ENCODE data around the gene INPP4B. TPM values are rescaled to one million over a fixed set of nuclear protein-coding genes. Genes with fewer than 3 reads are reported as not detected.
A peak's percentile ranks its signal among the peaks of the same experiment; 100 is the strongest.

INPP4B gene
- polyA plus RNA-seq, 1 of the 3 experiments (the other 2 are of a cell fraction): 0.08 TPM

DNA sequence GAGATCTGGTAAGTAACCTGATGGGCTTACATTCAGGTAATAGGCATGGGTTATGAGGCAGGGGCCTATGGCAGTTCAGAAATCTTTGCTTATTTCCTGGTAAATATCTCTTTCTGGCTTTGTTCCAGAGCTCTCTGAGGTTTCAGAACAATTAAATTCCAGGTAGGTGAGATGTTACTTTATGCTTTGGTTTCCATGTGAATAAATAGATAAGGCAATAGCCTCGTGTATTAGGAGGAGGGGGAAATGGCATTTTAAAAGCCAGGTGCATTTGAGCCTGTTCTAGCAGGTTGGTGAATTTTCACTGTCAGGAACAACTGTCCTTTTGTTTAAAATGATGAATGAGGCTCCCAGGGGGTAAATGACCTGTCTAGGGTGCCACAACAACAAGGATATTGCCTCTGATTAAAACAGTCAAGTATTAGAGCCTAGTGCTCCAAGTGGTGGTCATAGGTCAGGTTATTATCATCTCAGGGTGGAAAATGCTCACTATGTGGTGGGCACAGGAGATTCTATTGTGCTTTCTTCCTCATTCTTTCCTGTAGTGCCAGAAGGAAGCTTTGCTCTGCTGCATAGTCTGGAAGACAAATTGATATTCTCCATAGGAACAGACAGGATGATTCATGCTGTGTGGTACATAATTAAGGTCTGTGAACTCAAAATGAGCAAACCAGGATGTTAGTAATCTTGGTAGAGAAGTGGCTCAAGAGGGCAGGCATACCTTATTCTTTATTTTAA, 296.2 kb downstream of the INPP4B start (continued):
- TF ChIP-seq, protein P1, sequence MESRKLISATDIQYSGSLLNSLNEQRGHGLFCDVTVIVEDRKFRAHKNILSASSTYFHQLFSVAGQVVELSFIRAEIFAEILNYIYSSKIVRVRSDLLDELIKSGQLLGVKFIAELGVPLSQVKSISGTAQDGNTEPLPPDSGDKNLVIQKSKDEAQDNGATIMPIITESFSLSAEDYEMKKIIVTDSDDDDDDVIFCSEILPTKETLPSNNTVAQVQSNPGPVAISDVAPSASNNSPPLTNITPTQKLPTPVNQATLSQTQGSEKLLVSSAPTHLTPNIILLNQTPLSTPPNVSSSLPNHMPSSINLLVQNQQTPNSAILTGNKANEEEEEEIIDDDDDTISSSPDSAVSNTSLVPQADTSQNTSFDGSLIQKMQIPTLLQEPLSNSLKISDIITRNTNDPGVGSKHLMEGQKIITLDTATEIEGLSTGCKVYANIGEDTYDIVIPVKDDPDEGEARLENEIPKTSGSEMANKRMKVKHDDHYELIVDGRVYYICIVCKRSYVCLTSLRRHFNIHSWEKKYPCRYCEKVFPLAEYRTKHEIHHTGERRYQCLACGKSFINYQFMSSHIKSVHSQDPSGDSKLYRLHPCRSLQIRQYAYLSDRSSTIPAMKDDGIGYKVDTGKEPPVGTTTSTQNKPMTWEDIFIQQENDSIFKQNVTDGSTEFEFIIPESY (IDR thresholded peaks at IDR 0.05; ENCODE audit: borderline replicate concordance, low read depth): no peak
- no peak for TF ChIP-seq EZH2phosphoT487 (IDR thresholded peaks at IDR 0.05; ENCODE audit: borderline replicate concordance, low read depth)
- no peak for TF ChIP-seq FOXM1 (IDR thresholded peaks at IDR 0.05; ENCODE audit: low read depth)
- TF ChIP-seq, protein P2, sequence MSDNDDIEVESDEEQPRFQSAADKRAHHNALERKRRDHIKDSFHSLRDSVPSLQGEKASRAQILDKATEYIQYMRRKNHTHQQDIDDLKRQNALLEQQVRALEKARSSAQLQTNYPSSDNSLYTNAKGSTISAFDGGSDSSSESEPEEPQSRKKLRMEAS (IDR thresholded peaks at IDR 0.05; ENCODE audit: low read depth): no peak; the same call in 1 of the 2 replicates
- no peak for TF ChIP-seq FOXJ3 (CRISPR knock-in tag; IDR thresholded peaks at IDR 0.05)
- peak in 1 of 2 experiments; percentile 77; a peak in 1 of 4 replicates for TF ChIP-seq EP300 (IDR thresholded peaks at IDR 0.05; ENCODE audit: borderline replicate concordance in 1 of 2, low read depth in 1 of 2, low read length in 1 of 2)
- TF ChIP-seq RAD21 (IDR thresholded peaks at IDR 0.05; ENCODE audit: low read length): no peak
- TF ChIP-seq SIN3A (IDR thresholded peaks at IDR 0.05; ENCODE audit: borderline replicate concordance, low read depth, low read length): no peak
- peak; percentile 40; the same call in 1 of the 2 replicates for TF ChIP-seq POLR2AphosphoS5 (IDR thresholded peaks at IDR 0.05; ENCODE audit: low read depth, low read length)

DNA sequence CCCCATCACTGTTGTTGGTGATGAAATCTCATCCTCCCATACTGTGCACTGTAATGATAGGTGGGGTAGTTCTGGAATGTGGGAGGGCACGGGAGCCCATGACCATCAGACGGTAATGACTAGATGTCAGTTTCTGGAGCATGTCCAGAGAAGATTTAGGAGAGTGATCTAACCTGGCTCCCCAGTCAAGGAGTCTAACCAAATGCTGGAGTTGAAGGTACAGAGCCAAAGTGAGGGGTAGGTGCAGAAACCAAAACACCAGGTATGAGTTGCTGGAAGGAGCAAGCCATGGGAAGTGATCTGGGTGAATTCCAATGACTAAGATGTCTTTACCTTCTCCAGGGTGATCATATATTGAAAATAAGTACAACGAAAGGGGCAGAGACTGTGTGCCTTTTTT, 296.9 kb downstream of the INPP4B start:
- DNase-seq: no peak
- WGBS (ENCODE audit: low lambda C conversion rate): 84% methylated on average over 3 of the region's 3 CpGs
- Histone ChIP-seq H3K9me3 (no peaks in the 10 kb centered on the region), H3K4me3 (ENCODE audit: low read depth in 2 of 2, low read length in 1 of 2) (no peak overlapping the region), H3K9me2 (no peaks in the 10 kb centered on the region), H3K9ac (no peak overlapping the region), H3K27ac (ENCODE audit: low read depth in 2 of 2, low read length in 1 of 2) (peak overlapping the region in 1 of 2 experiments; percentile 68; a peak in 2 of 4 replicates), H4K20me1 (ENCODE audit: insufficient read depth) (no peaks in the 10 kb centered on the region), H2AFZ (ENCODE audit: low read depth) (no peak overlapping the region), H3K4me1 (ENCODE audit: control insufficient read depth in 1 of 2, insufficient read depth in 2 of 2, low read depth in 1 of 2, low read length in 1 of 2) (no peaks in the 10 kb centered on the region; a peak in 1 of 4 replicates), H3K27me3 (ENCODE audit: insufficient read depth) (no peaks in the 10 kb centered on the region), H3K4me2 (peak overlapping the region; percentile 16), H3K79me2 (ENCODE audit: insufficient read depth) (no peaks in the 10 kb centered on the region), H3F3A (replicated peaks; ENCODE audit: insufficient read depth) (peaks cover 3% of the 10 kb centered on the region), H3K36me3 (replicated peaks in 1 of 2; ENCODE audit: control insufficient read depth in 1 of 2, insufficient read depth in 2 of 2, low read length in 1 of 2) (no peaks in the 10 kb centered on the region)
- no peak for TF ChIP-seq SMC3 (IDR thresholded peaks at IDR 0.05; ENCODE audit: low read depth, low read length)
- no peak for TF ChIP-seq PBX3 (IDR thresholded peaks at IDR 0.05)
- no peak for TF ChIP-seq TAF1 (IDR thresholded peaks at IDR 0.05; ENCODE audit: borderline replicate concordance, low read depth, low read length)
- no peak for TF ChIP-seq USF2 (IDR thresholded peaks at IDR 0.05; ENCODE audit: borderline replicate concordance, low read depth, low read length)
- no peak for TF ChIP-seq POLR2AphosphoS5 (IDR thresholded peaks at IDR 0.05; ENCODE audit: low read depth, low read length)
- TF ChIP-seq TEAD4 (IDR thresholded peaks at IDR 0.05; ENCODE audit: borderline replicate concordance, insufficient read depth): no peak
- no peak for TF ChIP-seq GABPA (IDR thresholded peaks at IDR 0.05; ENCODE audit: low read depth)
- no peak for TF ChIP-seq TCF12 (IDR thresholded peaks at IDR 0.05)
- no peak for TF ChIP-seq MEF2A (IDR thresholded peaks at IDR 0.05; ENCODE audit: borderline replicate concordance, low read depth)
- no peak for TF ChIP-seq NFIC (IDR thresholded peaks at IDR 0.05; ENCODE audit: borderline replicate concordance)
- TF ChIP-seq, protein P3, sequence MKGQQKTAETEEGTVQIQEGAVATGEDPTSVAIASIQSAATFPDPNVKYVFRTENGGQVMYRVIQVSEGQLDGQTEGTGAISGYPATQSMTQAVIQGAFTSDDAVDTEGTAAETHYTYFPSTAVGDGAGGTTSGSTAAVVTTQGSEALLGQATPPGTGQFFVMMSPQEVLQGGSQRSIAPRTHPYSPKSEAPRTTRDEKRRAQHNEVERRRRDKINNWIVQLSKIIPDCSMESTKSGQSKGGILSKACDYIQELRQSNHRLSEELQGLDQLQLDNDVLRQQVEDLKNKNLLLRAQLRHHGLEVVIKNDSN (IDR thresholded peaks at IDR 0.05; ENCODE audit: borderline replicate concordance, low read depth): no peak
- TF ChIP-seq, protein P2 (IDR thresholded peaks at IDR 0.05; ENCODE audit: low read depth): no peak
- ChIA-PET POLR2A (no interaction called here), CTCF (no interaction called here)
